ENCODE measurements around the gene FTSJ3.
A peak's percentile ranks its signal among the peaks of the same experiment; 100 is the strongest.
"Not testable (repeated sequence)": the region's sequence is repeated elsewhere in the genome, so short reads cannot be mapped to it uniquely, and the experiment has no call there.

FTSJ3 gene, protein sequence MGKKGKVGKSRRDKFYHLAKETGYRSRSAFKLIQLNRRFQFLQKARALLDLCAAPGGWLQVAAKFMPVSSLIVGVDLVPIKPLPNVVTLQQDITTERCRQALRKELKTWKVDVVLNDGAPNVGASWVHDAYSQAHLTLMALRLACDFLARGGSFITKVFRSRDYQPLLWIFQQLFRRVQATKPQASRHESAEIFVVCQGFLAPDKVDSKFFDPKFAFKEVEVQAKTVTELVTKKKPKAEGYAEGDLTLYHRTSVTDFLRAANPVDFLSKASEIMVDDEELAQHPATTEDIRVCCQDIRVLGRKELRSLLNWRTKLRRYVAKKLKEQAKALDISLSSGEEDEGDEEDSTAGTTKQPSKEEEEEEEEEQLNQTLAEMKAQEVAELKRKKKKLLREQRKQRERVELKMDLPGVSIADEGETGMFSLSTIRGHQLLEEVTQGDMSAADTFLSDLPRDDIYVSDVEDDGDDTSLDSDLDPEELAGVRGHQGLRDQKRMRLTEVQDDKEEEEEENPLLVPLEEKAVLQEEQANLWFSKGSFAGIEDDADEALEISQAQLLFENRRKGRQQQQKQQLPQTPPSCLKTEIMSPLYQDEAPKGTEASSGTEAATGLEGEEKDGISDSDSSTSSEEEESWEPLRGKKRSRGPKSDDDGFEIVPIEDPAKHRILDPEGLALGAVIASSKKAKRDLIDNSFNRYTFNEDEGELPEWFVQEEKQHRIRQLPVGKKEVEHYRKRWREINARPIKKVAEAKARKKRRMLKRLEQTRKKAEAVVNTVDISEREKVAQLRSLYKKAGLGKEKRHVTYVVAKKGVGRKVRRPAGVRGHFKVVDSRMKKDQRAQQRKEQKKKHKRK

DNA sequence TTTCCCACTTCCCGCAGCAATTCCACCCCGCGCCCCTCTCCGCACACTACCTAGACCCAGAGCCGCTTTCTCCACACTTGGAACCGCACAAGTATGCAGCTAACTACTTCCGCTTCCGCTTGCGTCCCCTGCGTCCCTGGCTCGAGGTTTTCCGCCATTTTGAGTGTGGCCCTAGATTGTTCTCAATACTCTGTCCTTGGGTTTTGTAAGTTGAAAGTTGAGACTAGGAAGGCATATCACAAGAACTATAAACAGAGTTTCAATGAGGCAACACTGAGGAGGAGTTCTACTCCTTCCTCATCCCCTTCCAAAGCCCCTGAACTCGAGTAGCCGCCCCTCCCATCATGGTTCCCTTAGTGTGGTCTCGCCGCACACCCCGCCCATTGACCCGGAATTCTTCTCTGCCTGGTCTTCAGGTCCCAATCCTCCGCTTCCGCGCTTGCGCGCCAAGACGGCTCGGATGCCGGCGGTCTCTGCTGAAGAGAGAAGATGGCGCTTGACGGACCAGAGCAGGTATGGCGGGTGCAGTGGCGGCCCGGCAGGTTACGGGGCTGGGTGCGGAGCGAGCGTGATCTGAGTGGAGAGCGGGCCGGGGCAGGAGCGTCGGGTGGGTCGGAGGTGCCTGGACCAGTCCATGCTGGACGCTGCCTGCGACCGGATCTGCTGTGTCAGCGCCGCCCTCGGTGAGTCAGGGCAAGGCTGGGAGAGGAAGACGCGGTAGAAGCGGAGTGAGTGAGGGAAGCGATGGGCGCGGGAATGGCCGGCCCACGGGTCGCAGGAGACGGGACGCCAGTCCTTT, at the start of gene FTSJ3, which contains the start of gene PSMC5:
Gene FTSJ3, minus strand, starts transcription at position 662 of the 799 bp plus-strand sequence. CDS start 761 bp downstream, outside the sequence.
Gene PSMC5, plus strand, starts transcription at position 430 of the 799 bp plus-strand sequence. Its CDS starts 60 bp downstream, at position 490.
- ChIA-PET POLR2A (interaction anchor here (0.6 to 2.4 kb wide), 6 partner anchors 10 to 433 kb away, joined by 3 to 13 read pairs (median 4); partner anchors contain the start of genes CCDC47 and DDX42), CTCF (interaction anchor here (0.8 to 6.3 kb wide), 5 partner anchors 8 to 85 kb away, joined by 3 to 58 read pairs (median 3); partner anchors contain the start of gene SMARCD2)
- TF ChIP-seq, protein P1, sequence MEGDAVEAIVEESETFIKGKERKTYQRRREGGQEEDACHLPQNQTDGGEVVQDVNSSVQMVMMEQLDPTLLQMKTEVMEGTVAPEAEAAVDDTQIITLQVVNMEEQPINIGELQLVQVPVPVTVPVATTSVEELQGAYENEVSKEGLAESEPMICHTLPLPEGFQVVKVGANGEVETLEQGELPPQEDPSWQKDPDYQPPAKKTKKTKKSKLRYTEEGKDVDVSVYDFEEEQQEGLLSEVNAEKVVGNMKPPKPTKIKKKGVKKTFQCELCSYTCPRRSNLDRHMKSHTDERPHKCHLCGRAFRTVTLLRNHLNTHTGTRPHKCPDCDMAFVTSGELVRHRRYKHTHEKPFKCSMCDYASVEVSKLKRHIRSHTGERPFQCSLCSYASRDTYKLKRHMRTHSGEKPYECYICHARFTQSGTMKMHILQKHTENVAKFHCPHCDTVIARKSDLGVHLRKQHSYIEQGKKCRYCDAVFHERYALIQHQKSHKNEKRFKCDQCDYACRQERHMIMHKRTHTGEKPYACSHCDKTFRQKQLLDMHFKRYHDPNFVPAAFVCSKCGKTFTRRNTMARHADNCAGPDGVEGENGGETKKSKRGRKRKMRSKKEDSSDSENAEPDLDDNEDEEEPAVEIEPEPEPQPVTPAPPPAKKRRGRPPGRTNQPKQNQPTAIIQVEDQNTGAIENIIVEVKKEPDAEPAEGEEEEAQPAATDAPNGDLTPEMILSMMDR (IDR thresholded peaks at IDR 0.05; ENCODE audit: insufficient read depth, low read length, missing control alignments), result peak; percentile 75
- H3K4me3 ChIP-seq (ENCODE audit: low read depth, low read length), result peak within 1 kb of the TSS; percentile 84
- no peak for DNase-seq (ENCODE audit: low read depth, low spot score)

DNA sequence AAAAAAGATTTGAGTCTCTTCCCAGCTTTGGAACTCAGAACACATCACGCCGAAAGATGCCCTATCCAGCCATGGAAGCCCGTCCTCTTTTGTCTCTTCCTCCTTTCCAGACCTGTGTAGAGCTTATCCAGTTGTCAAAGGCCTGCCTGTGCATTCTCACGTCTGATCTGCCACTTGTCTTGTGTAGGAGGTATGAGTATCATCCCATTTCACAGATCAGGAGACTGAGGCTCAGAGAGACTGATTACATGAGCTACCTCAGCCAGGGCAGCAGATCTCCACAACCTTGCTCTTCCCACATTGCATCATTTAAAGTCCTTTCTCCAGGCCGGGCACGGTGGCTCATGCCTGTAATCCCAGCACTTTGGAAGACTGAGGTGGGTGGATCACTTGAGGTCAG, 47.2 kb upstream of the FTSJ3 start:
- POLR2A ChIA-PET; DNase-seq (ENCODE audit: low read depth, low spot score); H3K4me3 ChIP-seq (ENCODE audit: low read depth, low read length): not testable (repeated sequence)
- CTCF ChIA-PET, result interaction anchor here (1.0 to 2.0 kb wide), 4 partner anchors 9 to 28 kb away, joined by 3 to 8 read pairs (median 3); no protein-coding TSS in a partner anchor

DNA sequence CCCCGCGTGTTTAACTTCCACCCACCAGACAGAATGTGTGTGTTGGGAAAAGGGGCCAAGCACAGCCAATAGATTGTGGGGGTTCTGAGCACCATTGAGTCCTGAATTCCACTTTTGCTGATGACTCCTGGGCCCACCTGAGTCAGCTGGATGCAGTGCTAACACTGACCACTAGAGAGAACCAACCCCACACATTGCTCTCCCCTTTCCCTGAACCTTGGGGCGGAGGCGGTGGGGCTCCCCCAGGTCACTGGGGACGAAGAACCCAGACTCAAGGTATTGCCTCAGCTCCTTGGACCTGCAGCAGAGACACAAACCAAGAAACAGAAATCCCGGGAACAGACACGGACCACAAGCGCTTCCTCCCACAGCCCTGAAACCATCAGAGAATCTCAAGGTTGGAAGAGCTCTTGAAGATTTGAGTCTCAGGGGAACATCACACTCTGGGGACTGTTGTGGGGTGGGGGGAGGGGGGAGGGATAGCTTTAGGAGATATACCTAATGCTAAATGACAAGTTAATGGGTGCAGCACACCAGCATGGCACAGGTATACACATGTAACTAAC, 46.7 kb upstream of the FTSJ3 start:
- H3K4me3 ChIP-seq (ENCODE audit: low read depth, low read length); DNase-seq (ENCODE audit: low read depth, low spot score); POLR2A ChIA-PET: not testable (repeated sequence)
- CTCF ChIA-PET, result interaction anchor here (1.0 to 2.0 kb wide), 4 partner anchors 8 to 27 kb away, joined by 3 to 8 read pairs (median 3); no protein-coding TSS in a partner anchor

DNA sequence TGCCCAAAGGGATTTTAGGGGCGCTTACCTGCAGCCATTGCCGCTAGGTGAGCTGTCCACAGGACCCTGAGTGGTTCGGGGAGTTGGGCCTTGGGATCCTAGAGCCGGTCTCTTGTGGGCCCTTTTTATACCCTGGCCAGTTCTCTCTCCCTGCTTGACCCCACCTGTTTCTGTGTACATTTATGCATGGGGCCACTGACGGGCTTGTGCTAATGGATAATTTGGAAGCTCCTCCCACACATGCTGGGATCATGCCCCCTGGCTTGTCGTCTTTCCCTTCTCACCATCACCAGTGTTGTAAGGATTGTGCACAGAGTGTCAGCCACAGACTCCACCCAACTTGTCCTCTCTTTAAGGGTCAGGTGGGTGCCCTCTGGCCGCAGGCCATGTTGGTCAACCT, 46.1 kb upstream of the FTSJ3 start, which contains the start of gene CSH2:
Gene CSH2, minus strand, starts transcription at position 101 of the 400 bp plus-strand sequence. Its CDS starts 63 bp downstream, at position 38.
- POLR2A ChIA-PET; DNase-seq (ENCODE audit: low read depth, low spot score); H3K4me3 ChIP-seq (ENCODE audit: low read depth, low read length): not testable (repeated sequence)
- CTCF ChIA-PET, result interaction anchor here (1.3 to 2.0 kb wide), 3 partner anchors 8 to 26 kb away, joined by 3 to 8 read pairs (median 3); no protein-coding TSS in a partner anchor

DNA sequence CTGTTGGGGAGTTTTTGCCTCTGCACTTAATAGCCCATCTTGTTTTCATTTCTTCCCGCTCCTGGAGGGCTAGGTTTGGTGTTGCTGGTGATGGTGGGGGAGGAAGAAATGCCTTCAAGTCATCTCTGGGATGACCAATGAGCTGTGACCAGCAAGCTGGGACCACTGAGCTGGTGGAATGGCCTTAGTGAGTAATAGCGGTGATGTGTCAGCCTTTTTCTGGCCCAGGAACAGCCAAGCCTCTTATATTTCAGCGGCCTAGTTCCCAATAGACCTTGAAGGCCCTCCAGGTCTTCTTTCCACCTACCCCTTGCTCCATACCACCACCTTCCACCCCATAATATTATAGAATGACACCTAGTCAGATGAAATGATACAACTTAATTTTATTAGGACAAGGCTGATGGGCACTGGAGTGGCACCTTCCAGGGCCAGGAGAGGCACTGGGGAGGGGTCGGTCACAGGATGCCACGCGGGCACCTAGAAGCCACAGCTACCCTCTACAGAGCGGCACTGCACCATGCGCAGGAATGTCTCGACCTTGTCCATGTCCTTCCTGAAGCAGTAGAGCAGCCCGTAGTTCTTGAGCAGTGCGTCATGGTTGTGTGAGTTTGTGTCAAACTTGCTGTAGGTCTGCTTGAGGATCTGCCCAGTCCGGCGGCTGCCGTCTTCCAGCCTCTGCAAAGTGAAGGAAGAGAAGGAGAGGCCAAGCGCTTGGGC, 44.3 kb upstream of the FTSJ3 start:
- CTCF ChIA-PET, result not testable (repeated sequence)

DNA sequence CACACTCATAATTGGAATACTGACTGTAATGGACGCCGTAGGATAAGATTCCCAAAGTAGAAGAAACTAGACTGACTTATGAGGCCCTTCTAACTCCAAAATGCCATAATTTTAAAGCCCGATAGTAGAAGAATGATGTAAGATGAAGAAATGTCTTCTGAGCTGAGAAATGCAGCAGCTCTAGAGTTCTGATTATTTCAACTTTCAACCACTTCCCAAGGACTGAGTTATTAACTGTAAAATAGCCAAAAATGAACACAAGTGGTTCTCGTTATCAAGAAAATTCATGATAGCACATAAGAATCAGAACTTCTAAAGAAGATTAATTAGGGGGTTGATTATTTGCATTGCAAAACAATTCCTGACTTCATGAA, 42.8 kb upstream of the FTSJ3 start:
- DNase-seq (ENCODE audit: low read depth, low spot score); H3K4me3 ChIP-seq (ENCODE audit: low read depth, low read length); POLR2A ChIA-PET: not testable (repeated sequence)
- CTCF ChIA-PET, result interaction anchor here (1.2 to 3.6 kb wide), 4 partner anchors 11 to 19 kb away, joined by 3 to 23 read pairs (median 8); partner anchors contain the start of gene GH2

More for the DNA sequence above, 44.3 kb upstream of the FTSJ3 start:
- H3K4me3 ChIP-seq (ENCODE audit: low read depth, low read length); DNase-seq (ENCODE audit: low read depth, low spot score); POLR2A ChIA-PET: not testable (repeated sequence)

DNA sequence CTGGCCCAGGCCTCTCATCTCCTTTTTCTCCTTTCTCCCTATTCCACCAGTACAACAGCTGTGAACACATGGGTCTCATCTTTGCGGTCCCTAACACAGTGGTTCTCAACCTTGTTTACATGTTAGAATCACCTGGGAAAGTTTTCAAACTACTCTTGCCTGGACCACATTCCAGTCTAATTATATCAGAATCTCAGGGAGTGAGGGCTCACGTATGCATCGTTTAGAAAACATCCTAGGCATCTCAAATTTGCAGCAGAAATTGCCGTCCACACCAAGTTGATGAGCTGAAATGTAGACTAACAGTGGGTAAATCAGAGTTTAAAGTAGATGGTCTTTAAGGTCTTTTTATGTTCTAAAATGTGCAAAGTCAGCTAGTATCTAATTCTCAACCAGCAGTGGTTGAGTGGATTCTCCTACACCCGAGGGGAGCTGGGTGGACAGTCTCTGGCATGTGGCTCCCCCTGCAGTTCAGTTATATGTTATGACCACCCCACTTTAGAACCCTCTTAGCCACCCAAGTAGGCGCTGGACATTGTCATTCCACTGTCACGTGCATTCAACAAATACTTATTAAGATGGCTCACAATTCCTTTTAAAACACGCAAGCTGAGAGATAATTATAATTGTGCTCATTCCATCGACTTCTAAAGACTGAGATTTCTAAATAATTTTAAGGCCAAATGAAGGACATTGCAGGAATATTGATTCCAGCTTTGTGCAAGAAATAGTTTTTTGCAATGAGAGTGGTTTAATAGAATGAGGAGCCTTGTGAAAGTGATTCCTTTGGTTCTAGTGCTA, 42.2 kb upstream of the FTSJ3 start:
- CTCF ChIA-PET, result interaction anchor here (0.6 to 3.6 kb wide), 5 partner anchors 10 to 157 kb away, joined by 3 to 23 read pairs (median 5); partner anchors contain the start of gene GH2
- DNase-seq (ENCODE audit: low read depth, low spot score); H3K4me3 ChIP-seq (ENCODE audit: low read depth, low read length); POLR2A ChIA-PET: not testable (repeated sequence)

DNA sequence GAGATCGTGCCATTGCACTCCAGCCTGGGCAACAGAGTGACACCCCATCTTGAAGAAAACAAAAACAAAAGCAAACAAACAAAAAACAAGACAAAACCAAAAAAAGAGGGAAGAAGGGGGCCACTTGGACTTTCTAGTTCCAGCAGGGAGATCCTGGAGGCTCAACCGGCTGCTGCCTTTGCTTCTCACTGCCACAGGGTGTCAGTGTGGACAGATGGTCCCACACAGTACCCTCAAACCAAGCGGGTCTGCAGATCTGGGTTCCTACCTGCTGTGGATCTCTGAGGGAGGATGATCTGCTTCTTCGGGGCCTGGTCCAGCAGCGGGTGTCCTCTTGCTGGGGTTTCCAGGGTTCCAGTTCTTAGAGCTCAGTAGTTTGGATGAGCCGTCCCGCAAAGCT, 39.2 kb upstream of the FTSJ3 start:
- POLR2A ChIA-PET; DNase-seq (ENCODE audit: low read depth, low spot score); H3K4me3 ChIP-seq (ENCODE audit: low read depth, low read length): not testable (repeated sequence)
- TF ChIP-seq, protein P1 (IDR thresholded peaks at IDR 0.05; ENCODE audit: insufficient read depth, low read length, missing control alignments), result peak; percentile 17
- CTCF ChIA-PET, result interaction anchor here (0.7 to 4.8 kb wide), 18 partner anchors 8 to 267 kb away, joined by 3 to 47 read pairs (median 6); partner anchors contain the start of genes GH1, GH2 and ICAM2
